ENCODE data around the gene HCN4. TPM values are rescaled to one million over a fixed set of nuclear protein-coding genes. Genes with fewer than 3 reads are reported as not detected.

HCN4 gene
- total RNA-seq, 1 donor from 2014 or later, result 3.8 TPM

GRCh38 chr15:73354241-73354640 lies 14.5 kb downstream of the HCN4 start:
- DNase-seq (ENCODE audit: extremely low spot score, unreplicated experiment), result no peak
- Mint-ChIP-seq H3K9me3 (no peaks in the 10 kb centered on the region), H3K27ac (no peak overlapping the region), H3K36me3 (no peaks in the 10 kb centered on the region), H3K4me3 (no peak overlapping the region), H3K4me1 (ENCODE audit: unreplicated experiment) (no peaks in the 10 kb centered on the region), H3K27me3 (peaks cover 29% of the 10 kb centered on the region)
- no peak for TF ChIP-seq CTCF (conservative IDR thresholded peaks at IDR 0.05)

GRCh38 chr15:73353734-73354133 lies 15.0 kb downstream of the HCN4 start:
- no peak for DNase-seq (ENCODE audit: extremely low spot score, unreplicated experiment)
- TF ChIP-seq CTCF (conservative IDR thresholded peaks at IDR 0.05), result no peak
- Mint-ChIP-seq H3K9me3 (no peaks in the 10 kb centered on the region), H3K36me3 (no peaks in the 10 kb centered on the region), H3K4me3 (no peak overlapping the region), H3K27me3 (peaks cover 24% of the 10 kb centered on the region), H3K4me1 (ENCODE audit: unreplicated experiment) (no peaks in the 10 kb centered on the region), H3K27ac (no peak overlapping the region)

GRCh38 chr15:73352082-73352481 lies 16.7 kb downstream of the HCN4 start:
- Mint-ChIP-seq H3K4me3 (no peak overlapping the region), H3K4me1 (ENCODE audit: unreplicated experiment) (no peaks in the 10 kb centered on the region)

GRCh38 chr15:73349191-73349590 lies 19.6 kb downstream of the HCN4 start:
- no peaks in the 10 kb centered on the region for H3K9me3 Mint-ChIP-seq
- peaks cover 7% of the 10 kb centered on the region for H3K27me3 Mint-ChIP-seq
- no peaks in the 10 kb centered on the region for H3K4me1 Mint-ChIP-seq (ENCODE audit: unreplicated experiment)
- H3K4me3 Mint-ChIP-seq, result no peak overlapping the region
- no peak for TF ChIP-seq CTCF (conservative IDR thresholded peaks at IDR 0.05)
- DNase-seq (ENCODE audit: extremely low spot score, unreplicated experiment), result no peak
- H3K36me3 Mint-ChIP-seq, result no peaks in the 10 kb centered on the region
- H3K27ac Mint-ChIP-seq, result no peak overlapping the region

More at GRCh38 chr15:73352082-73352481, 16.7 kb downstream of the HCN4 start:
- no peaks in the 10 kb centered on the region for H3K9me3 Mint-ChIP-seq
- H3K27me3 Mint-ChIP-seq, result peaks cover 11% of the 10 kb centered on the region
- DNase-seq (ENCODE audit: extremely low spot score, unreplicated experiment), result no peak
- H3K36me3 Mint-ChIP-seq, result no peaks in the 10 kb centered on the region
- no peak for TF ChIP-seq CTCF (conservative IDR thresholded peaks at IDR 0.05)
- no peak overlapping the region for H3K27ac Mint-ChIP-seq

GRCh38 chr15:73346735-73347312 lies 21.9 kb downstream of the HCN4 start:
- no peaks in the 10 kb centered on the region for H3K4me1 Mint-ChIP-seq (ENCODE audit: unreplicated experiment)
- H3K27ac Mint-ChIP-seq, result no peak overlapping the region
- H3K36me3 Mint-ChIP-seq, result no peaks in the 10 kb centered on the region
- no peak for TF ChIP-seq CTCF (conservative IDR thresholded peaks at IDR 0.05)
- H3K9me3 Mint-ChIP-seq, result no peaks in the 10 kb centered on the region
- peak; percentile 81 for DNase-seq (ENCODE audit: extremely low spot score, unreplicated experiment)
- H3K4me3 Mint-ChIP-seq, result no peak overlapping the region
- peaks cover 7% of the 10 kb centered on the region for H3K27me3 Mint-ChIP-seq

- Mint-ChIP-seq H3K27ac (no peak overlapping the region), H3K4me3 (no peak overlapping the region)
- no peak for TF ChIP-seq CTCF (conservative IDR thresholded peaks at IDR 0.05)
Measured at GRCh38 chr15:73345658-73346057, 23.1 kb downstream of the HCN4 start.

More at GRCh38 chr15:73345658-73346057, 23.1 kb downstream of the HCN4 start:
- Mint-ChIP-seq H3K9me3 (no peaks in the 10 kb centered on the region), H3K4me1 (ENCODE audit: unreplicated experiment) (no peaks in the 10 kb centered on the region), H3K36me3 (no peaks in the 10 kb centered on the region), H3K27me3 (peaks cover 7% of the 10 kb centered on the region)
- no peak for DNase-seq (ENCODE audit: extremely low spot score, unreplicated experiment)
